ENCODE results near the gene NBPF3. TPM values are rescaled to one million over a fixed set of nuclear protein-coding genes. Genes with fewer than 3 reads are reported as not detected.

The NBPF3 gene
- 10 to 100 TPM; 10.4 to 22.6 (median 13.1) TPM for total RNA-seq
- 9.7 TPM for total RNA-seq (2013)

- no peaks in the 10 kb centered on the region for H3K36me3 Mint-ChIP-seq
- H3K27me3 ChIP-seq (ENCODE audit: control insufficient read depth, insufficient read depth, low read length), result peaks cover 3% of the 10 kb centered on the region
- no peak within 1 kb of the TSS for H3K27ac ChIP-seq (ENCODE audit: low read length)
- TF ChIP-seq CTCF (IDR thresholded peaks at IDR 0.05), result no peak
- intact Hi-C loops (cut with micrococcal nuclease), result no loop called here
- H3K4me1 Mint-ChIP-seq, result peaks cover 12 to 14% of the 10 kb centered on the region in 2 donors
- peak; percentile 78 to 83 for DNase-seq
- no peaks in the 10 kb centered on the region for H3K9me3 ChIP-seq (ENCODE audit: control insufficient read depth, insufficient read depth, low read length)
- H3K27ac Mint-ChIP-seq, result peak within 1 kb of the TSS; percentile 38 to 93
- peak; percentile 95 to 97 (median 97) for ATAC-seq
- under 1% methylated on average over 87 of the region's 87 CpGs for WGBS (ENCODE audit: insufficient coverage)
- H3K4me3 Mint-ChIP-seq, result peak within 1 kb of the TSS; percentile 95
- H3K4me3 ChIP-seq (ENCODE audit: low read length), result peak within 1 kb of the TSS; percentile 58
- no peaks in the 10 kb centered on the region for H3K9me3 Mint-ChIP-seq
- H3K4me1 ChIP-seq (ENCODE audit: control insufficient read depth, insufficient read depth, low read length), result peaks cover 9% of the 10 kb centered on the region
- H3K27me3 Mint-ChIP-seq (ENCODE audit: low read depth in 2 of 2), result peaks cover 0 to 9% of the 10 kb centered on the region in 2 donors
- H3K36me3 ChIP-seq (ENCODE audit: control insufficient read depth, insufficient read depth, low read length), result no peaks in the 10 kb centered on the region
These were observed at the start of gene NBPF3 for GRCh38 chr1:21439721-21440629. TSS of gene NBPF3 (plus strand) at chr1:21440137. CDS start at chr1:21445087, 4,950 bp downstream.

- H3K36me3 Mint-ChIP-seq, result no peaks in the 10 kb centered on the region
- Histone ChIP-seq H3K27me3 (ENCODE audit: control insufficient read depth, insufficient read depth, low read length) (no peaks in the 10 kb centered on the region), H3K27ac (ENCODE audit: low read length) (no peak overlapping the region), H3K36me3 (ENCODE audit: control insufficient read depth, insufficient read depth, low read length) (no peaks in the 10 kb centered on the region), H3K4me3 (ENCODE audit: low read length) (no peak overlapping the region), H3K4me1 (ENCODE audit: control insufficient read depth, insufficient read depth, low read length) (no peaks in the 10 kb centered on the region), H3K9me3 (ENCODE audit: control insufficient read depth, insufficient read depth, low read length) (no peaks in the 10 kb centered on the region)
- peaks cover 9% of the 10 kb centered on the region in 2 donors for H3K27me3 Mint-ChIP-seq (ENCODE audit: low read depth in 2 of 2)
- H3K27ac Mint-ChIP-seq, result no peak overlapping the region
- WGBS (ENCODE audit: insufficient coverage), result 99% methylated on average over 3 of the region's 4 CpGs
- no peaks in the 10 kb centered on the region for H3K9me3 Mint-ChIP-seq
- H3K4me3 Mint-ChIP-seq, result no peak overlapping the region
- DNase-seq, result no peak
- no peak for TF ChIP-seq CTCF (IDR thresholded peaks at IDR 0.05)
- no peaks in the 10 kb centered on the region for H3K4me1 Mint-ChIP-seq
- ATAC-seq, result no peak
- intact Hi-C loops (cut with micrococcal nuclease), result no loop called here
These were observed 48.4 kb upstream of the NBPF3 start for GRCh38 chr1:21391497-21391896.

- intact Hi-C loops (cut with micrococcal nuclease), result no loop called here
- Histone ChIP-seq H3K4me1 (ENCODE audit: control insufficient read depth, insufficient read depth, low read length) (peaks cover 2% of the 10 kb centered on the region), H3K36me3 (ENCODE audit: control insufficient read depth, insufficient read depth, low read length) (no peaks in the 10 kb centered on the region), H3K27me3 (ENCODE audit: control insufficient read depth, insufficient read depth, low read length) (no peaks in the 10 kb centered on the region), H3K4me3 (ENCODE audit: low read length) (no peak overlapping the region), H3K27ac (ENCODE audit: low read length) (no peak overlapping the region), H3K9me3 (ENCODE audit: control insufficient read depth, insufficient read depth, low read length) (no peaks in the 10 kb centered on the region)
- peaks cover 0 to 4% of the 10 kb centered on the region in 2 donors for H3K4me1 Mint-ChIP-seq
- 86% methylated on average over 14 of the region's 15 CpGs for WGBS (ENCODE audit: insufficient coverage)
- no peak overlapping the region for H3K27ac Mint-ChIP-seq
- ATAC-seq (no peak), DNase-seq (no peak)
- H3K9me3 Mint-ChIP-seq, result no peaks in the 10 kb centered on the region
- H3K4me3 Mint-ChIP-seq, result no peak overlapping the region
- no peaks in the 10 kb centered on the region for H3K36me3 Mint-ChIP-seq
- no peak for TF ChIP-seq CTCF (IDR thresholded peaks at IDR 0.05)
- H3K27me3 Mint-ChIP-seq (ENCODE audit: low read depth in 2 of 2), result peaks cover 9% of the 10 kb centered on the region in 2 donors
These were observed 47.2 kb upstream of the NBPF3 start for GRCh38 chr1:21392587-21393263.

Data from natural killer cell (primary cell).